B cell (primary cell): ENCODE measurements around the gene LRRC74B. TPM values are rescaled to one million over a fixed set of nuclear protein-coding genes. Genes with fewer than 3 reads are reported as not detected.

ENCODE experiments used
- ATAC-seq: fragments of 200-7000 bp; cut with Tn5 transposase; one replicate; pipeline ENCODE4 v1.10.0; 2021; ENCODE audit warnings: low read depth, mild to moderate bottlenecking, moderate number of reproducible peaks, moderate library complexity
- CTCF ChIA-PET: fragments of 350-600 bp; sonication (Branson Sonifier 250); formaldehyde crosslinking; loops from one replicate; lab custom pipeline; 2021; ENCODE audit warnings: antibody characterized with exemption, inconsistent platforms; lab: Charles Lee
- POLR2A ChIA-PET: fragments of 350-600 bp; sonication (Branson Sonifier 250); formaldehyde crosslinking; loops from one replicate; lab custom pipeline; 2021; ENCODE audit warnings: antibody characterized with exemption; lab: Charles Lee
- DNase-seq: peaks from one replicate; pipeline ENCODE4 v3.0.0; 2013
- H2AFZ ChIP-seq: 2 replicates; pipeline ENCODE4 v1.6.1; 2012; ENCODE audit warnings: mild to moderate bottlenecking, low read depth, low read length; ENCODE audit not compliant: insufficient read depth, poor library complexity, severe bottlenecking
- H3K27ac ChIP-seq, 2 donors: 1 replicate in 1 of 2; 2 replicates in 1 of 2; pipeline ENCODE4 v1.5.1; 2012 to 2013; ENCODE audit warnings: low read length in 2 of 2, mild to moderate bottlenecking in 2 of 2, moderate library complexity in 1 of 2
- H3K27me3 ChIP-seq, 4 experiments: fragments of 200-600 bp in 1 of 4; sonication (generic) in 1 of 4; replicated peaks in 1 of 4; 1 replicate in 2 of 4; 2 replicates in 2 of 4; pipeline versions ENCODE4 v1.6.1 to v1.7.0; 2013 to 2016; ENCODE audit warnings: low read length in 3 of 4, mild to moderate bottlenecking in 2 of 4, mixed read lengths in 1 of 4, moderate library complexity in 1 of 4; ENCODE audit not compliant: insufficient read depth in 4 of 4, control insufficient read depth in 3 of 4; ENCODE audit errors: control extremely low read depth in 1 of 4
- H3K36me3 ChIP-seq, 2 experiments: replicated peaks in 1 of 2; 1 replicate in 1 of 2; 2 replicates in 1 of 2; pipeline versions ENCODE4 v1.6.1 to v1.7.1; 2013; ENCODE audit warnings: low read length in 1 of 2; ENCODE audit not compliant: insufficient read depth in 2 of 2, control insufficient read depth in 1 of 2; ENCODE audit errors: control extremely low read depth in 1 of 2, extremely low read depth in 1 of 2
- H3K4me1 ChIP-seq, 2 donors: fragments of 200-600 bp in 1 of 2; sonication (generic) in 1 of 2; 1 replicate in 1 of 2; 2 replicates in 1 of 2; pipeline versions ENCODE4 v1.5.1 to v1.6.1; 2013 to 2017; ENCODE audit warnings: low read length in 2 of 2; ENCODE audit not compliant: control insufficient read depth in 2 of 2, insufficient read depth in 2 of 2
- H3K4me2 ChIP-seq: replicated peaks from 2 replicates; pipeline ENCODE3; 2012; ENCODE audit warnings: mild to moderate bottlenecking, low read depth, low read length; ENCODE audit not compliant: poor library complexity, severe bottlenecking
- H3K4me3 ChIP-seq, 5 experiments: fragments of 200-600 bp in 1 of 5; sonication (generic) in 1 of 5; 1 replicate in 3 of 5; 2 replicates in 2 of 5; pipeline versions ENCODE4 v1.5.1 to v1.7.0; 2011 to 2016; ENCODE audit warnings: low read length in 4 of 5, mild to moderate bottlenecking in 4 of 5, low read depth in 2 of 5, control low read depth in 1 of 5, moderate library complexity in 1 of 5; ENCODE audit not compliant: insufficient read depth in 1 of 5; ENCODE audit errors: control extremely low read depth in 1 of 5, extremely low read depth in 1 of 5
- H3K79me2 ChIP-seq: fragments of 200-600 bp; sonication (generic); one replicate; pipeline ENCODE4 v1.6.0; 2016; ENCODE audit warnings: low read length; ENCODE audit not compliant: control insufficient read depth, insufficient read depth
- H3K9ac ChIP-seq: fragments of 200-600 bp; sonication (generic); 2 replicates; pipeline ENCODE4 v1.6.1; 2017; ENCODE audit warnings: mild to moderate bottlenecking, low read length, moderate library complexity
- H3K9me3 ChIP-seq, 3 donors: one replicate each; pipeline versions ENCODE4 v1.6.1 to v1.7.1; 2013; ENCODE audit warnings: low read length in 2 of 3; ENCODE audit not compliant: control insufficient read depth in 2 of 3, insufficient read depth in 1 of 3; ENCODE audit errors: control extremely low read depth in 1 of 3
- H4K20me1 ChIP-seq: 2 replicates; pipeline ENCODE4 v1.6.0; 2012; ENCODE audit warnings: mild to moderate bottlenecking, low read length; ENCODE audit not compliant: insufficient read depth, control insufficient read depth, poor library complexity, severe bottlenecking
- H3K27ac Mint-ChIP-seq: one replicate; pipeline ENCODE4 v1.8.0; 2021; ENCODE audit warnings: mixed read lengths
- H3K27me3 Mint-ChIP-seq: one replicate; pipeline ENCODE4 v1.8.0; 2021; ENCODE audit warnings: mixed read lengths
- H3K4me1 Mint-ChIP-seq: one replicate; pipeline ENCODE4 v1.8.0; 2021; ENCODE audit warnings: mixed read lengths
- H3K4me3 Mint-ChIP-seq: one replicate; pipeline ENCODE4 v1.8.0; 2021; ENCODE audit warnings: mixed read lengths
- H3K9me3 Mint-ChIP-seq: one replicate; pipeline ENCODE4 v1.8.0; 2022; ENCODE audit warnings: mixed read lengths; ENCODE audit not compliant: insufficient read depth
- CTCF ChIP-seq: fragments of 200-600 bp; IDR thresholded peaks from one replicate; pipeline ENCODE4 v1.8.0; 2022; ENCODE audit warnings: antibody characterized with exemption, mild to moderate bottlenecking
- EZH2 ChIP-seq: IDR thresholded peaks from 2 replicates; pipeline ENCODE4 v1.6.1; 2012; ENCODE audit warnings: borderline replicate concordance, low read depth, mild to moderate bottlenecking, moderate library complexity, low read length; ENCODE audit not compliant: insufficient read depth, poor library complexity, severe bottlenecking
- WGBS: methylation state at CpG from one replicate; pipeline ENCODE4 v1.1.5; 2013; ENCODE audit warnings: missing lambda C conversion rate; ENCODE audit not compliant: insufficient coverage; 5-methylcytosine and 5-hydroxymethylcytosine counted together
- intact Hi-C: fragments of 100-400 bp; cut with micrococcal nuclease; formaldehyde crosslinking; loops from one replicate; pipeline ENCODE4 v1.10.0; 2022
- polyA plus RNA-seq: library from polyadenylated mRNA; depleted of rRNA; stranded (reverse); fragments of >200 nt; gene quantifications from 2 replicates; pipeline ENCODE4 v1.2.3, GENCODE V29; 2012
- total RNA-seq, 2 donors: library from RNA; stranded (reverse); fragments of 120-200 nt in 1 of 2; gene quantifications; 1 replicate in 1 of 2; 2 replicates in 1 of 2; pipeline versions ENCODE4 v1.2.3 to v1.2.4, GENCODE V29; 2013 to 2022

The LRRC74B gene
- total and polyA plus RNA-seq, 2 donors (not counting 1 experiment from before 2014, with no cell fraction given): 0.01 to 0.17 TPM

- H3K79me2 ChIP-seq: no peaks in the 10 kb centered on the region
- Mint-ChIP-seq H3K27me3 (peaks cover 39% of the 10 kb centered on the region), H3K4me1 (peaks cover 1% of the 10 kb centered on the region), H3K4me3 (no peak overlapping the region), H3K9me3 (no peaks in the 10 kb centered on the region), H3K27ac (no peak overlapping the region)
- DNase-seq: no peak
- H3K9ac ChIP-seq: no peak overlapping the region
- peaks cover 0 to 3% (median 0%) of the 10 kb centered on the region in 3 donors for H3K9me3 ChIP-seq
- ChIA-PET POLR2A (no interaction called here), CTCF (no interaction called here)
- H4K20me1 ChIP-seq: no peaks in the 10 kb centered on the region
- H3K4me3 ChIP-seq: no peak overlapping the region
- no peak for ATAC-seq
- intact Hi-C loops: no loop called here
- no peak for TF ChIP-seq CTCF
- no peak for TF ChIP-seq EZH2
- H2AFZ ChIP-seq: no peak overlapping the region
- peaks cover 3 to 6% of the 10 kb centered on the region in 2 donors for H3K4me1 ChIP-seq
- H3K27ac ChIP-seq: no peak overlapping the region
- peak overlapping the region; percentile 48 for H3K4me2 ChIP-seq
- peaks cover 0 to 31% (median 10%) of the 10 kb centered on the region in 4 experiments for H3K27me3 ChIP-seq
- WGBS: 91% methylated on average over 18 of the region's 18 CpGs
- H3K36me3 ChIP-seq: no peaks in the 10 kb centered on the region
Observed at GRCh38 chr22:21031545-21032036, 14.2 kb upstream of the LRRC74B start.

- no peak within 1 kb of the TSS for H3K27ac ChIP-seq
- H3K27ac Mint-ChIP-seq: no peak within 1 kb of the TSS
- peaks cover 0 to 31% (median 10%) of the 10 kb centered on the region in 4 experiments for H3K27me3 ChIP-seq
- peaks cover 39% of the 10 kb centered on the region for H3K27me3 Mint-ChIP-seq
- DNase-seq (no peak), ATAC-seq (no peak)
- H3K4me3 ChIP-seq: no peak within 1 kb of the TSS
- H3K79me2 ChIP-seq: no peaks in the 10 kb centered on the region
- TF ChIP-seq CTCF (no peak), EZH2 (no peak)
- no peak within 1 kb of the TSS for H2AFZ ChIP-seq
- H3K9me3 ChIP-seq: peaks cover 0 to 3% (median 0%) of the 10 kb centered on the region in 3 donors
- POLR2A ChIA-PET: no interaction called here
- peak within 1 kb of the TSS; percentile 48 for H3K4me2 ChIP-seq
- intact Hi-C loops: no loop called here
- no peak within 1 kb of the TSS for H3K9ac ChIP-seq
- no peaks in the 10 kb centered on the region for H3K9me3 Mint-ChIP-seq
- H4K20me1 ChIP-seq: no peaks in the 10 kb centered on the region
- H3K4me1 Mint-ChIP-seq: peaks cover 1% of the 10 kb centered on the region
- no peak within 1 kb of the TSS for H3K4me3 Mint-ChIP-seq
- H3K36me3 ChIP-seq: no peaks in the 10 kb centered on the region
- peaks cover 3 to 6% of the 10 kb centered on the region in 2 donors for H3K4me1 ChIP-seq
- CTCF ChIA-PET: no interaction called here
- WGBS: 10% methylated on average over 57 of the region's 59 CpGs
Observed at GRCh38 chr22:21032037-21032867, 13.5 kb upstream of the LRRC74B start, which contains the start of gene SLC7A4. SLC7A4 (minus strand) TSS chr22:21032561; CDS start chr22:21031812, 749 bp downstream.
